Measurements from ENCODE around the gene RBM38. TPM values are rescaled to one million over a fixed set of nuclear protein-coding genes. Genes with fewer than 3 reads are reported as not detected.

The RBM38 gene
- total and polyA plus RNA-seq, 10 of the 15 experiments (the other 5 are each of a cell fraction or from before 2014, with no cell fraction given): 0.32 to 118 (median 25.2) TPM

- TF ChIP-seq YY1 (IDR thresholded peaks at IDR 0.05; ENCODE audit: low read depth, low read length): peak; percentile 61; the same call in 1 of the 2 replicates
- TF ChIP-seq HCFC1 (IDR thresholded peaks at IDR 0.05; ENCODE audit: low read length): no peak
- peak; percentile 99 for TF ChIP-seq SMC3 (IDR thresholded peaks at IDR 0.05; ENCODE audit: borderline replicate concordance, low read length)
- peak; percentile 92 for TF ChIP-seq RAD21 (IDR thresholded peaks at IDR 0.05; ENCODE audit: insufficient read depth, low read depth, low read length)
- TF ChIP-seq STAT3 (IDR thresholded peaks at IDR 0.05; ENCODE audit: low read depth, low read length): 0 out of 2 replicates have a peak, but pooled peaks have one; percentile 12
Observed at GRCh38 chr20:57381596-57382503, 9.3 kb upstream of the RBM38 start (continued).

- peaks cover 8 to 12% of the 10 kb centered on the region in 2 experiments for H3K36me3 ChIP-seq (ENCODE audit: control insufficient read depth in 2 of 2, insufficient read depth in 2 of 2, low read length in 1 of 2)
- ATAC-seq (no peak), FAIRE-seq (no peak), DNase-seq (ENCODE audit: low read depth, low spot score) (no peak)
- BruUV-seq (replicated peaks): no TSS peak
- no peak for TF ChIP-seq ATF2 (IDR thresholded peaks at IDR 0.05; ENCODE audit: low read length)
- TF ChIP-seq RELB (IDR thresholded peaks at IDR 0.05; ENCODE audit: low read depth): no peak
- TF ChIP-seq JUND (IDR thresholded peaks at IDR 0.05; ENCODE audit: low read depth, low read length): no peak
- no peak for TF ChIP-seq ASH2L (IDR thresholded peaks at IDR 0.05; ENCODE audit: borderline replicate concordance, low read depth)
- no peak for TF ChIP-seq BCLAF1 (IDR thresholded peaks at IDR 0.05)
- TF ChIP-seq EGR1 (IDR thresholded peaks at IDR 0.05; ENCODE audit: borderline replicate concordance in 1 of 2, low read depth in 2 of 2, low read length in 2 of 2): no peak
- H2AFZ ChIP-seq (ENCODE audit: control insufficient read depth, low read depth, low read length): no peak overlapping the region
- no peaks in the 10 kb centered on the region for H3K79me2 ChIP-seq (ENCODE audit: control insufficient read depth, insufficient read depth, low read length)
- intact Hi-C loops (cut with micrococcal nuclease; ENCODE audit: unreplicated experiment): loop anchor here (2.0 kb wide), 1 partner anchor 210 kb away; no protein-coding TSS in a partner anchor
- ChIA-PET RAD21 (ENCODE audit: unreplicated experiment) (interaction anchor here (1.2 to 2.9 kb wide), 6 partner anchors 10 to 116 kb away, joined by 3 to 18 read pairs (median 10); partner anchors contain the start of gene RBM38), SMC1A (ENCODE audit: uncharacterized antibody, unreplicated experiment) (interaction anchor here (0.5 to 7.1 kb wide), 10 partner anchors 8 to 197 kb away, joined by 3 to 48 read pairs (median 6); no protein-coding TSS in a partner anchor), POLR2A (no interaction called here), CTCF (interaction anchor here (0.6 to 5.6 kb wide), 12 partner anchors 10 to 116 kb away, joined by 3 to 47 read pairs (median 7); no protein-coding TSS in a partner anchor)
- no peak overlapping the region for H3K27ac ChIP-seq (ENCODE audit: control insufficient read depth, insufficient read depth)
- H3K9ac ChIP-seq (ENCODE audit: control insufficient read depth, insufficient read depth, low read length): no peak overlapping the region
- no peak overlapping the region for H3K4me3 ChIP-seq
- H3K4me2 ChIP-seq (ENCODE audit: control insufficient read depth, insufficient read depth): no peak overlapping the region
- in situ Hi-C loops (cut with MboI): loop anchor here (10.0 to 25.0 kb wide), 2 partner anchors 822 to 1280 kb away; partner anchors contain the start of gene STX16
- WGBS (ENCODE audit: insufficient coverage, insufficient replicate concordance, low lambda C conversion rate, missing lambda C conversion rate): 55% methylated on average over 5 of the region's 5 CpGs
- H3K27me3 ChIP-seq (replicated peaks in 1 of 2; ENCODE audit: control insufficient read depth in 2 of 2, insufficient read depth in 2 of 2, low read length in 1 of 2): no peaks in the 10 kb centered on the region
- no peaks in the 10 kb centered on the region for H3K9me3 ChIP-seq (replicated peaks; ENCODE audit: control insufficient read depth, insufficient read depth, low read length)
- peaks cover 11% of the 10 kb centered on the region; the same call in 1 of the 2 replicates for H3K4me1 ChIP-seq (ENCODE audit: control insufficient read depth, insufficient read depth, low read length)
- no peaks in the 10 kb centered on the region for H4K20me1 ChIP-seq (ENCODE audit: control insufficient read depth, insufficient read depth)
Observed at GRCh38 chr20:57382516-57382915, 8.7 kb upstream of the RBM38 start.

All from GM12878 (cell line).